Glutamatergic neuron (in vitro differentiated cells): Measurements from ENCODE around the gene AKAP12. TPM values are rescaled to one million over a fixed set of nuclear protein-coding genes. Genes with fewer than 3 reads are reported as not detected.

Experiments used
- DNase-seq: peaks from one replicate; pipeline ENCODE4 v3.0.0; 2022
- H3K27ac Mint-ChIP-seq: one replicate; pipeline ENCODE4 v1.8.0; 2020; ENCODE audit warnings: mild to moderate bottlenecking, mixed read lengths, inconsistent platforms; ENCODE audit not compliant: unreplicated experiment
- H3K27me3 Mint-ChIP-seq: one replicate; pipeline ENCODE4 v1.8.0; 2020; ENCODE audit warnings: mild to moderate bottlenecking, moderate library complexity, mixed read lengths, inconsistent platforms; ENCODE audit not compliant: unreplicated experiment
- H3K36me3 Mint-ChIP-seq: one replicate; pipeline ENCODE4 v1.8.0; 2020; ENCODE audit warnings: mild to moderate bottlenecking, mixed read lengths, inconsistent platforms; ENCODE audit not compliant: unreplicated experiment
- H3K4me1 Mint-ChIP-seq: one replicate; pipeline ENCODE4 v1.8.0; 2020; ENCODE audit warnings: mild to moderate bottlenecking, low read depth, mixed read lengths, inconsistent platforms; ENCODE audit not compliant: unreplicated experiment
- H3K4me3 Mint-ChIP-seq: one replicate; pipeline ENCODE4 v1.8.0; 2020; ENCODE audit warnings: mild to moderate bottlenecking, mixed read lengths, inconsistent platforms; ENCODE audit not compliant: unreplicated experiment
- H3K9me3 Mint-ChIP-seq: one replicate; pipeline ENCODE4 v1.8.0; 2020; ENCODE audit warnings: mild to moderate bottlenecking, moderate library complexity, mixed read lengths, inconsistent platforms; ENCODE audit not compliant: unreplicated experiment
- total RNA-seq: library from RNA; stranded (reverse); fragmentation: NEBNext Ultra II Directional; extraction: Animal tissue kit (Norgen Biotek cat#: 25700); gene quantifications from one replicate; pipeline ENCODE4 v1.2.1, GENCODE V29; 2021; ENCODE audit not compliant: unreplicated experiment
- TF ChIP-seq, protein P1 (sequence below): fragments of 200-600 bp; sonication (generic); IDR thresholded peaks from one replicate; pipeline ENCODE4 v1.5.0; 2021; ENCODE audit not compliant: partially characterized antibody, unreplicated experiment

The AKAP12 gene
- total RNA-seq, 1 donor from 2014 or later = 240 TPM

DNA sequence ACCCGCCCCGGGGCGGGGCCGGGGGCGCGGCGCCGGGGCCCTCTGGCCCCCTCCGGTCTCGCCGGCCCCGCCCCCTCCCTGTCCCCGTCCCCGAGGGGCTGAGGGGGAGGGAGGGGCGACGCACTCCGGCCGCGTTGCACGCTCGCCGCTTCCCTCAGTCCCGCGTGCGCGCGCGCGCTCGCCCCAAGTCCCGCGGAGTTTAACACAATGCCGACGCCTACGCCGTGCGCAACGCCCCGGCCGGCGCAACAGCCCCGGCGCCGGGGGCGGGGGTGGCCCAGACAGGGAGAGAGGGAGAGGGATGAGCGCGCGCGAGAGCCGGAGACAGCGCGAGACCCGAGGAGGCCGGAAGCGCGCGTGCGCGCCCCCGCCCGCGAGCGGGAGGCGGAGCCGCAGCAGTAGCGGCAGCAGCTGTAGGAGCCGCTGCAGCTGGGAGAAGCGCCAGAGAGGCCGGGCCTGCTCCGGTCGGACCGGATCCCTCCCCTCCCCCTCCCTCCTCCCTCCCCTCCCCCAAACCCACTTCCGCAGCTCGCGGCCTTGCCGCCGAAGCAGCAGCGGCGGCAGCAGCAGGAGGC is 150.6 kb downstream of the AKAP12 start:
- H3K4me1 Mint-ChIP-seq = peaks cover 12% of the 10 kb centered on the region
- TF ChIP-seq, protein P1, sequence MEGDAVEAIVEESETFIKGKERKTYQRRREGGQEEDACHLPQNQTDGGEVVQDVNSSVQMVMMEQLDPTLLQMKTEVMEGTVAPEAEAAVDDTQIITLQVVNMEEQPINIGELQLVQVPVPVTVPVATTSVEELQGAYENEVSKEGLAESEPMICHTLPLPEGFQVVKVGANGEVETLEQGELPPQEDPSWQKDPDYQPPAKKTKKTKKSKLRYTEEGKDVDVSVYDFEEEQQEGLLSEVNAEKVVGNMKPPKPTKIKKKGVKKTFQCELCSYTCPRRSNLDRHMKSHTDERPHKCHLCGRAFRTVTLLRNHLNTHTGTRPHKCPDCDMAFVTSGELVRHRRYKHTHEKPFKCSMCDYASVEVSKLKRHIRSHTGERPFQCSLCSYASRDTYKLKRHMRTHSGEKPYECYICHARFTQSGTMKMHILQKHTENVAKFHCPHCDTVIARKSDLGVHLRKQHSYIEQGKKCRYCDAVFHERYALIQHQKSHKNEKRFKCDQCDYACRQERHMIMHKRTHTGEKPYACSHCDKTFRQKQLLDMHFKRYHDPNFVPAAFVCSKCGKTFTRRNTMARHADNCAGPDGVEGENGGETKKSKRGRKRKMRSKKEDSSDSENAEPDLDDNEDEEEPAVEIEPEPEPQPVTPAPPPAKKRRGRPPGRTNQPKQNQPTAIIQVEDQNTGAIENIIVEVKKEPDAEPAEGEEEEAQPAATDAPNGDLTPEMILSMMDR = no peak
- no peaks in the 10 kb centered on the region for H3K36me3 Mint-ChIP-seq
- peaks cover 11% of the 10 kb centered on the region for H3K27me3 Mint-ChIP-seq
- no peak overlapping the region for H3K27ac Mint-ChIP-seq
- H3K4me3 Mint-ChIP-seq = no peak overlapping the region
- DNase-seq = peak; percentile 95
- peaks cover 14% of the 10 kb centered on the region for H3K9me3 Mint-ChIP-seq

- no peak overlapping the region for H3K4me3 Mint-ChIP-seq
- H3K4me1 Mint-ChIP-seq = peaks cover 12% of the 10 kb centered on the region
Measured at GRCh38 chr6:151390851-151391470, 151.2 kb downstream of the AKAP12 start.

DNA sequence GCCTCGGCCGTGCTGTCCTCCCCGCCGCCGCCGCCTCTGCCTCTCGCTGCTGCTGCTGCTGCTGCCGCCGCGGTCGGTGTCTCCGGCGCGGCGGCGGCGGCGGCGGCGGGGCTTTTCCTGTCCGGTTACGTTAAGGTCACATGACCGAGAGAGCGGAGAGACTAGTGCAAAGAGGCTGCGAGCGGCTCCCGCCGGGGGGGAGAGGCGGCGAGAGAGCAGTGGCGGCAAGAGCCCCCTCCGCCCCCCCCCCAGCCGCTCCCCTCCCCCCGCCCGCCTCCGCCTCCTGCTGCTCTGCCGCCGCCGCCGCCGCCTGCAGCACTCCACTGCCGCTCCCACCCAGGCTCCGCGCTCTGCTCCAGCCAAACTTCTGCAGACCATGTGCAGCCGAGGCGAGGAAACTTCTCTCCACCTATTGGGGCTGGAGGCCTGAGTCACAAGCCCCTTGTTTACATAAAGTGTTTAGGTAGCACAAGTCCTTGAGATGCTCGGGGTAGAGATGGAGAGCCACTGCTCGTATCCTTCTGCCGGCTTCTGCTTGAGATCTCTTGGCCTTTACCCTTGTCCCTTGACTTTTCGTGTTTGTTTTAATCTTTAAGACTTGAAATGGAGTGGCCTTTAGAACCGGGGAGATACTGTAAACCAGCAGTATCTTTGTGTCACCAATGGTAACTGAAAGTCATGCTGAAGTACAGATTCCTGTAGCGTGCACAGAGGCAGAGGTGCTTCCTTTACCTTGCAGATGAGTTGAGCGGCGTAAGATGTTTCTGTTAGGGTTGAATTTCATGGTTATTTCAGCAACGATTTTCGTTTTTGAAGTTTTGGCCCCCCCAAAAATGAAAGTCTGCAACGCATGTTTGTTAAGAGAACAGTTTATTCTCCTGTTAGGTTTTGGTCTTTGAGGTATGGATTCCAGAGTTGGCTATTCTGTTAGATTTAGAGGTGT is 152.0 kb downstream of the AKAP12 start, which contains the start of gene ZBTB2:
TSS of gene ZBTB2 (minus strand) at position 89 of the 943 bp plus-strand sequence. CDS start 17,922 bp downstream, outside the sequence.
- Mint-ChIP-seq H3K27ac (peak within 1 kb of the TSS; percentile 94), H3K4me1 (peaks cover 12% of the 10 kb centered on the region), H3K36me3 (no peaks in the 10 kb centered on the region)

More at GRCh38 chr6:151390851-151391470, 151.2 kb downstream of the AKAP12 start:
- DNase-seq = peak; percentile 93
- H3K9me3 Mint-ChIP-seq = peaks cover 14% of the 10 kb centered on the region
- peaks cover 11% of the 10 kb centered on the region for H3K27me3 Mint-ChIP-seq
- H3K27ac Mint-ChIP-seq = no peak overlapping the region
- H3K36me3 Mint-ChIP-seq = no peaks in the 10 kb centered on the region
- TF ChIP-seq, protein P1 = no peak

DNA sequence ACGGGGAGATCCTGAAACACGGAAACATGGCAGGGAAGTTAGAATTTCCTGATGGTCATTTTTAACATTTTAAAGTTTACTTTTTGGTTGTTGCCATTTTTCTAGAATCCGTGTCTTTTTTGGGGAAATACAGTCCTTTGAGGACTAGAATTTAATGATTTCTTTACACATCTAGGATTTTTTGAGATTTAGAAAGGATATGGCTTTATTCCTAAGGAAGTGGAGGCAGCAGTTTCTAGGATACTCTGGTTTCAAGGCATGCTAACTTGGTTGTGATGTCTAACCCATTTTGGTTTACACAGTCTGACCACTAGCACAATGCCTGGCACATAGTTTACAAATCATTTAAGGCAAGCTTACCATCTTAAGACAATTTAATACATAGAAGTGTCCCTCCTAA is 152.7 kb downstream of the AKAP12 start:
- DNase-seq = no peak
- Mint-ChIP-seq H3K27ac (peak overlapping the region; percentile 94), H3K27me3 (peaks cover 11% of the 10 kb centered on the region), H3K36me3 (no peaks in the 10 kb centered on the region), H3K9me3 (peaks cover 14% of the 10 kb centered on the region), H3K4me3 (peak overlapping the region; percentile 98), H3K4me1 (peaks cover 12% of the 10 kb centered on the region)
- TF ChIP-seq, protein P1 = no peak

More for the DNA sequence above, 152.0 kb downstream of the AKAP12 start, which contains the start of gene ZBTB2:
- DNase-seq = peak; percentile 69
- H3K9me3 Mint-ChIP-seq = peaks cover 14% of the 10 kb centered on the region
- peaks cover 11% of the 10 kb centered on the region for H3K27me3 Mint-ChIP-seq
- H3K4me3 Mint-ChIP-seq = peak within 1 kb of the TSS; percentile 98
- TF ChIP-seq, protein P1 = no peak
